DND-41 (cell line): ENCODE data around the gene COA4.

Experiments used
- ATAC-seq: fragments of 200-7000 bp; cut with Tn5 transposase; 3 replicates; pipeline ENCODE4 v1.9.1; 2021; ENCODE audit warnings: low read depth; ENCODE audit not compliant: insufficient read depth
- DNase-seq: peaks from one replicate; pipeline ENCODE4 v3.0.0-alpha.2; 2020
- H2AFZ ChIP-seq: 2 replicates; pipeline ENCODE4 v1.6.0; 2012; ENCODE audit warnings: low read depth, low read length
- H3K27ac ChIP-seq: 2 replicates; pipeline ENCODE4 v1.5.1; 2012; ENCODE audit warnings: low read length, inconsistent platforms
- H3K27me3 ChIP-seq: fragments of 200-600 bp; sonication (generic); 2 replicates; pipeline ENCODE4 v1.6.0; 2012; ENCODE audit warnings: low read length, mild to moderate bottlenecking, inconsistent platforms; ENCODE audit not compliant: insufficient read depth, poor library complexity
- H3K36me3 ChIP-seq: 2 replicates; pipeline ENCODE4 v1.5.1; 2012; ENCODE audit warnings: low read length, inconsistent platforms; ENCODE audit not compliant: insufficient read depth
- H3K4me1 ChIP-seq: 2 replicates; pipeline ENCODE4 v1.5.1; 2012; ENCODE audit warnings: mild to moderate bottlenecking, low read length; ENCODE audit not compliant: insufficient read depth
- H3K4me2 ChIP-seq: 2 replicates; pipeline ENCODE4 v1.6.0; 2012; ENCODE audit warnings: mild to moderate bottlenecking, moderate library complexity, low read length, inconsistent platforms; ENCODE audit not compliant: insufficient read depth
- H3K4me3 ChIP-seq, 2 experiments: fragments of 200-600 bp in 1 of 2; shearing (Covaris generic) in 1 of 2; 2 replicates each; pipeline ENCODE4 v1.5.1; 2012 to 2016; ENCODE audit warnings: inconsistent platforms in 2 of 2, low read length in 2 of 2, mild to moderate bottlenecking in 2 of 2, low read depth in 1 of 2, moderate library complexity in 1 of 2
- H3K79me2 ChIP-seq: 2 replicates; pipeline ENCODE4 v1.6.0; 2012; ENCODE audit warnings: low read length, inconsistent platforms; ENCODE audit not compliant: insufficient read depth
- H3K9ac ChIP-seq: 2 replicates; pipeline ENCODE4 v1.6.0; 2012; ENCODE audit warnings: low read depth, mild to moderate bottlenecking, inconsistent platforms, low read length, moderate library complexity
- H3K9me3 ChIP-seq: 2 replicates; pipeline ENCODE4 v1.5.1; 2012; ENCODE audit warnings: low read length, moderate library complexity, mild to moderate bottlenecking, inconsistent platforms; ENCODE audit not compliant: insufficient read depth, severe bottlenecking
- H4K20me1 ChIP-seq: 2 replicates; pipeline ENCODE4 v1.6.0; 2012; ENCODE audit warnings: low read length; ENCODE audit not compliant: insufficient read depth
- CTCF ChIP-seq: IDR thresholded peaks from 2 replicates; pipeline ENCODE4 v1.5.1; 2012; ENCODE audit warnings: borderline replicate concordance, low read length, moderate library complexity, mild to moderate bottlenecking; ENCODE audit not compliant: poor library complexity, severe bottlenecking; ENCODE audit errors: extremely low read depth
- EZH2 ChIP-seq: IDR thresholded peaks from 3 replicates; pipeline ENCODE4 v1.6.1; 2012; ENCODE audit warnings: borderline replicate concordance, low read depth, mild to moderate bottlenecking, moderate library complexity, low read length, inconsistent platforms; ENCODE audit not compliant: severe bottlenecking

The COA4 gene

GRCh38 chr11:73870261-73870660 is 6.4 kb downstream of the COA4 start:
- Histone ChIP-seq H3K4me2 (no peak overlapping the region), H4K20me1 (no peaks in the 10 kb centered on the region), H3K27ac (no peak overlapping the region), H3K79me2 (peaks cover 19% of the 10 kb centered on the region), H3K27me3 (no peaks in the 10 kb centered on the region), H2AFZ (no peak overlapping the region), H3K9ac (no peak overlapping the region), H3K4me1 (peaks cover 9% of the 10 kb centered on the region), H3K4me3 (no peak overlapping the region), H3K9me3 (no peaks in the 10 kb centered on the region), H3K36me3 (peaks cover 43% of the 10 kb centered on the region)
- TF ChIP-seq CTCF, result no peak
- no peak for TF ChIP-seq EZH2
- no peak for ATAC-seq
- DNase-seq, result no peak

- H3K36me3 ChIP-seq, result peaks cover 40% of the 10 kb centered on the region
- no peak overlapping the region for H3K9ac ChIP-seq
- no peak overlapping the region for H3K4me2 ChIP-seq
- no peak for TF ChIP-seq CTCF
- TF ChIP-seq EZH2, result no peak
- H3K79me2 ChIP-seq, result peaks cover 11% of the 10 kb centered on the region
- H2AFZ ChIP-seq, result no peak overlapping the region
- peaks cover under 1% of the 10 kb centered on the region for H3K4me1 ChIP-seq
- no peaks in the 10 kb centered on the region for H3K27me3 ChIP-seq
- no peaks in the 10 kb centered on the region for H4K20me1 ChIP-seq
- no peak overlapping the region for H3K4me3 ChIP-seq
- H3K9me3 ChIP-seq, result no peaks in the 10 kb centered on the region
- H3K27ac ChIP-seq, result no peak overlapping the region
- no peak for ATAC-seq
- DNase-seq, result no peak
These were observed 7.2 kb downstream of the COA4 start for GRCh38 chr11:73869332-73869949.

- no peak overlapping the region for H3K4me3 ChIP-seq
- DNase-seq (no peak), ATAC-seq (no peak)
- H4K20me1 ChIP-seq, result no peaks in the 10 kb centered on the region
- no peak for TF ChIP-seq EZH2
- TF ChIP-seq CTCF, result no peak
- no peaks in the 10 kb centered on the region for H3K27me3 ChIP-seq
- no peak overlapping the region for H3K9ac ChIP-seq
- H3K36me3 ChIP-seq, result peaks cover 38% of the 10 kb centered on the region
- H3K27ac ChIP-seq, result no peak overlapping the region
- H3K4me1 ChIP-seq, result no peaks in the 10 kb centered on the region
- H3K9me3 ChIP-seq, result no peaks in the 10 kb centered on the region
- no peaks in the 10 kb centered on the region for H3K79me2 ChIP-seq
- no peak overlapping the region for H3K4me2 ChIP-seq
- H2AFZ ChIP-seq, result no peak overlapping the region
These were observed 10.1 kb downstream of the COA4 start for GRCh38 chr11:73866586-73866996.
